ACC112 (cell line): ENCODE results near the gene CNTNAP4.
A peak's percentile ranks its signal among the peaks of the same experiment; 100 is the strongest.

Experiments
- H2AFZ ChIP-seq: fragments of 200-600 bp; sonication (generic); one replicate; pipeline ENCODE4 v1.6.0; 2017; ENCODE audit warnings: antibody characterized with exemption, low read length; ENCODE audit not compliant: unreplicated experiment
- H3K27ac ChIP-seq: fragments of 200-600 bp; sonication (generic); 2 replicates; pipeline ENCODE4 v1.5.1; 2014; ENCODE audit warnings: low read depth, mild to moderate bottlenecking, antibody characterized with exemption, low read length, moderate library complexity
- H3K27me3 ChIP-seq: fragments of 200-600 bp; sonication (generic); 2 replicates; pipeline ENCODE4 v1.6.1; 2014; ENCODE audit warnings: mild to moderate bottlenecking, antibody characterized with exemption, low read length, moderate library complexity, mixed read lengths; ENCODE audit not compliant: insufficient read depth
- H3K36me3 ChIP-seq: fragments of 200-600 bp; sonication (generic); 2 replicates; pipeline ENCODE4 v1.6.1; 2016; ENCODE audit warnings: mild to moderate bottlenecking, antibody characterized with exemption, low read length, moderate library complexity, mixed read lengths; ENCODE audit not compliant: insufficient read depth
- H3K4me1 ChIP-seq: fragments of 200-600 bp; sonication (generic); one replicate; pipeline ENCODE4 v1.6.1; 2016; ENCODE audit warnings: low read length, mixed read lengths; ENCODE audit not compliant: insufficient read depth, unreplicated experiment, control insufficient read depth
- H3K4me3 ChIP-seq: fragments of 200-600 bp; sonication (generic); 2 replicates; pipeline ENCODE4 v1.5.1; 2014; ENCODE audit warnings: mild to moderate bottlenecking, low read depth, low read length
- H3K79me2 ChIP-seq: fragments of 200-600 bp; sonication (generic); one replicate; pipeline ENCODE4 v1.6.0; 2016; ENCODE audit warnings: low read length; ENCODE audit not compliant: control insufficient read depth, unreplicated experiment, insufficient read depth

CNTNAP4 gene

GRCh38 chr16:76303637-76304314, 26.6 kb downstream of the CNTNAP4 start:
- Histone ChIP-seq H2AFZ (peak overlapping the region; percentile 100), H3K79me2 (no peaks in the 10 kb centered on the region), H3K4me3 (peak overlapping the region; percentile 75), H3K36me3 (no peaks in the 10 kb centered on the region), H3K27ac (no peak overlapping the region), H3K4me1 (peaks cover 9% of the 10 kb centered on the region), H3K27me3 (no peaks in the 10 kb centered on the region)

GRCh38 chr16:76309639-76310335, 32.6 kb downstream of the CNTNAP4 start:
- Histone ChIP-seq H3K79me2 (no peaks in the 10 kb centered on the region), H3K27me3 (no peaks in the 10 kb centered on the region), H2AFZ (no peak overlapping the region), H3K4me3 (no peak overlapping the region), H3K4me1 (no peaks in the 10 kb centered on the region), H3K36me3 (no peaks in the 10 kb centered on the region), H3K27ac (no peak overlapping the region)

GRCh38 chr16:76311260-76311659, 34.1 kb downstream of the CNTNAP4 start:
- Histone ChIP-seq H3K4me1 (no peaks in the 10 kb centered on the region), H3K4me3 (no peak overlapping the region), H3K79me2 (no peaks in the 10 kb centered on the region), H2AFZ (no peak overlapping the region), H3K27ac (no peak overlapping the region), H3K27me3 (no peaks in the 10 kb centered on the region), H3K36me3 (no peaks in the 10 kb centered on the region)

- Histone ChIP-seq H3K27ac (no peak overlapping the region), H2AFZ (no peak overlapping the region)
Observed at GRCh38 chr16:76318565-76318964, 41.4 kb downstream of the CNTNAP4 start.

GRCh38 chr16:76329106-76329505, 51.9 kb downstream of the CNTNAP4 start:
- Histone ChIP-seq H3K36me3 (no peaks in the 10 kb centered on the region), H3K4me3 (no peak overlapping the region), H3K27ac (no peak overlapping the region)

More at GRCh38 chr16:76318565-76318964, 41.4 kb downstream of the CNTNAP4 start:
- Histone ChIP-seq H3K79me2 (no peaks in the 10 kb centered on the region), H3K4me1 (no peaks in the 10 kb centered on the region), H3K36me3 (no peaks in the 10 kb centered on the region), H3K4me3 (no peak overlapping the region), H3K27me3 (no peaks in the 10 kb centered on the region)

GRCh38 chr16:76335180-76335974, 58.2 kb downstream of the CNTNAP4 start:
- no peaks in the 10 kb centered on the region for H3K4me1 ChIP-seq
- no peak overlapping the region for H3K27ac ChIP-seq
- no peak overlapping the region for H2AFZ ChIP-seq
- H3K4me3 ChIP-seq, result no peak overlapping the region
- H3K27me3 ChIP-seq, result no peaks in the 10 kb centered on the region
- H3K36me3 ChIP-seq, result no peaks in the 10 kb centered on the region
- no peaks in the 10 kb centered on the region for H3K79me2 ChIP-seq

More at GRCh38 chr16:76329106-76329505, 51.9 kb downstream of the CNTNAP4 start:
- no peaks in the 10 kb centered on the region for H3K79me2 ChIP-seq
- no peaks in the 10 kb centered on the region for H3K27me3 ChIP-seq
- no peak overlapping the region for H2AFZ ChIP-seq
- no peaks in the 10 kb centered on the region for H3K4me1 ChIP-seq

- Histone ChIP-seq H3K36me3 (no peaks in the 10 kb centered on the region), H3K27ac (no peak overlapping the region), H3K4me1 (no peaks in the 10 kb centered on the region)
Observed at GRCh38 chr16:76336112-76336511, 58.9 kb downstream of the CNTNAP4 start.

GRCh38 chr16:76338472-76338871, 61.3 kb downstream of the CNTNAP4 start:
- Histone ChIP-seq H2AFZ (no peak overlapping the region), H3K4me3 (no peak overlapping the region), H3K27ac (no peak overlapping the region)

More at GRCh38 chr16:76336112-76336511, 58.9 kb downstream of the CNTNAP4 start:
- Histone ChIP-seq H3K79me2 (no peaks in the 10 kb centered on the region), H3K4me3 (no peak overlapping the region), H2AFZ (no peak overlapping the region), H3K27me3 (no peaks in the 10 kb centered on the region)

GRCh38 chr16:76343769-76344168, 66.6 kb downstream of the CNTNAP4 start:
- Histone ChIP-seq H3K27me3 (no peaks in the 10 kb centered on the region), H3K79me2 (no peaks in the 10 kb centered on the region), H2AFZ (no peak overlapping the region), H3K27ac (no peak overlapping the region), H3K4me1 (peaks cover 14% of the 10 kb centered on the region), H3K4me3 (no peak overlapping the region), H3K36me3 (no peaks in the 10 kb centered on the region)

More at GRCh38 chr16:76338472-76338871, 61.3 kb downstream of the CNTNAP4 start:
- H3K4me1 ChIP-seq, result no peaks in the 10 kb centered on the region
- H3K79me2 ChIP-seq, result no peaks in the 10 kb centered on the region
- H3K36me3 ChIP-seq, result no peaks in the 10 kb centered on the region
- H3K27me3 ChIP-seq, result no peaks in the 10 kb centered on the region

GRCh38 chr16:76345163-76345661, 68.0 kb downstream of the CNTNAP4 start:
- Histone ChIP-seq H2AFZ (peak overlapping the region; percentile 58), H3K36me3 (no peaks in the 10 kb centered on the region), H3K4me1 (peaks cover 14% of the 10 kb centered on the region), H3K79me2 (no peaks in the 10 kb centered on the region), H3K27me3 (no peaks in the 10 kb centered on the region), H3K27ac (peak overlapping the region; percentile 65), H3K4me3 (peak overlapping the region; percentile 21; the same call in 1 of the 2 replicates)
